Measurements from ENCODE around the gene ATP2B2. TPM values are rescaled to one million over a fixed set of nuclear protein-coding genes. Genes with fewer than 3 reads are reported as not detected.

The ATP2B2 gene
- total and polyA plus RNA-seq, 2 donors (not counting 1 experiment from before 2014, with no cell fraction given): not detected

GRCh38 chr3:10375296-10376053 is 129.9 kb downstream of the ATP2B2 start:
- Histone ChIP-seq H3K79me2 (ENCODE audit: control insufficient read depth, insufficient read depth, low read length) (no peaks in the 10 kb centered on the region), H3K4me3 (ENCODE audit: control extremely low read depth in 1 of 5, extremely low read depth in 1 of 5, insufficient read depth in 1 of 5, low read depth in 2 of 5, low read length in 4 of 5) (no peak overlapping the region), H3K27ac (ENCODE audit: low read length in 2 of 2) (no peak overlapping the region), H3K36me3 (replicated peaks in 1 of 2; ENCODE audit: control extremely low read depth in 1 of 2, control insufficient read depth in 1 of 2, extremely low read depth in 1 of 2, insufficient read depth in 2 of 2, low read length in 1 of 2) (no peaks in the 10 kb centered on the region), H4K20me1 (ENCODE audit: control insufficient read depth, insufficient read depth, low read length, poor library complexity, severe bottlenecking) (no peaks in the 10 kb centered on the region), H3K27me3 (replicated peaks in 1 of 4; ENCODE audit: control extremely low read depth in 1 of 4, control insufficient read depth in 3 of 4, insufficient read depth in 4 of 4, low read length in 3 of 4) (no peaks in the 10 kb centered on the region), H3K9me3 (ENCODE audit: control extremely low read depth in 1 of 3, control insufficient read depth in 2 of 3, insufficient read depth in 1 of 3, low read length in 2 of 3) (peaks cover 0 to 5% (median 3%) of the 10 kb centered on the region in 3 donors), H3K9ac (ENCODE audit: low read length) (no peak overlapping the region), H3K4me2 (replicated peaks; ENCODE audit: low read depth, low read length, poor library complexity, severe bottlenecking) (no peak overlapping the region), H3K4me1 (ENCODE audit: control insufficient read depth in 2 of 2, insufficient read depth in 2 of 2, low read length in 2 of 2) (peaks cover 5 to 12% of the 10 kb centered on the region in 2 donors), H2AFZ (ENCODE audit: insufficient read depth, low read depth, low read length, poor library complexity, severe bottlenecking) (no peak overlapping the region)
- ATAC-seq (ENCODE audit: low read depth): no peak
- TF ChIP-seq EZH2 (IDR thresholded peaks at IDR 0.05; ENCODE audit: borderline replicate concordance, insufficient read depth, low read depth, low read length, poor library complexity, severe bottlenecking): no peak
- no peak for TF ChIP-seq CTCF (IDR thresholded peaks at IDR 0.05)
- H3K4me1 Mint-ChIP-seq: peaks cover 12% of the 10 kb centered on the region
- POLR2A ChIA-PET: no interaction called here
- no peaks in the 10 kb centered on the region for H3K9me3 Mint-ChIP-seq (ENCODE audit: insufficient read depth)
- peaks cover 5% of the 10 kb centered on the region for H3K27me3 Mint-ChIP-seq
- intact Hi-C loops (cut with micrococcal nuclease): no loop called here
- no peak overlapping the region for H3K27ac Mint-ChIP-seq
- no peak for DNase-seq
- WGBS (ENCODE audit: insufficient coverage): 94% methylated on average over 17 of the region's 23 CpGs
- CTCF ChIA-PET: no interaction called here
- no peak overlapping the region for H3K4me3 Mint-ChIP-seq

GRCh38 chr3:10374311-10374710 is 131.1 kb downstream of the ATP2B2 start:
- Histone ChIP-seq H3K4me2 (replicated peaks; ENCODE audit: low read depth, low read length, poor library complexity, severe bottlenecking) (no peak overlapping the region), H3K27ac (ENCODE audit: low read length in 2 of 2) (no peak overlapping the region), H4K20me1 (ENCODE audit: control insufficient read depth, insufficient read depth, low read length, poor library complexity, severe bottlenecking) (no peaks in the 10 kb centered on the region), H3K4me1 (ENCODE audit: control insufficient read depth in 2 of 2, insufficient read depth in 2 of 2, low read length in 2 of 2) (peaks cover 8 to 12% of the 10 kb centered on the region in 2 donors), H3K27me3 (replicated peaks in 1 of 4; ENCODE audit: control extremely low read depth in 1 of 4, control insufficient read depth in 3 of 4, insufficient read depth in 4 of 4, low read length in 3 of 4) (peaks cover 0 to 2% (median 0%) of the 10 kb centered on the region in 4 experiments), H3K9me3 (ENCODE audit: control extremely low read depth in 1 of 3, control insufficient read depth in 2 of 3, insufficient read depth in 1 of 3, low read length in 2 of 3) (peaks cover 0 to 5% (median 3%) of the 10 kb centered on the region in 3 donors), H3K4me3 (ENCODE audit: control extremely low read depth in 1 of 5, extremely low read depth in 1 of 5, insufficient read depth in 1 of 5, low read depth in 2 of 5, low read length in 4 of 5) (no peak overlapping the region), H3K36me3 (replicated peaks in 1 of 2; ENCODE audit: control extremely low read depth in 1 of 2, control insufficient read depth in 1 of 2, extremely low read depth in 1 of 2, insufficient read depth in 2 of 2, low read length in 1 of 2) (no peaks in the 10 kb centered on the region), H3K9ac (ENCODE audit: low read length) (no peak overlapping the region), H3K79me2 (ENCODE audit: control insufficient read depth, insufficient read depth, low read length) (no peaks in the 10 kb centered on the region), H2AFZ (ENCODE audit: insufficient read depth, low read depth, low read length, poor library complexity, severe bottlenecking) (no peak overlapping the region)
- no peak for TF ChIP-seq EZH2 (IDR thresholded peaks at IDR 0.05; ENCODE audit: borderline replicate concordance, insufficient read depth, low read depth, low read length, poor library complexity, severe bottlenecking)
- no peak for TF ChIP-seq CTCF (IDR thresholded peaks at IDR 0.05)
- Mint-ChIP-seq H3K27ac (no peak overlapping the region), H3K4me3 (no peak overlapping the region), H3K9me3 (ENCODE audit: insufficient read depth) (no peaks in the 10 kb centered on the region), H3K4me1 (peaks cover 16% of the 10 kb centered on the region), H3K27me3 (peaks cover 7% of the 10 kb centered on the region)
- ATAC-seq (ENCODE audit: low read depth): no peak
- CTCF ChIA-PET: no interaction called here
- 78% methylated on average over 9 of the region's 11 CpGs for WGBS (ENCODE audit: insufficient coverage)
- intact Hi-C loops (cut with micrococcal nuclease): no loop called here
- POLR2A ChIA-PET: no interaction called here
- no peak for DNase-seq

Data from B cell (primary cell).